HG02970 (cell line): ENCODE measurements around the gene AIG1.

Experiments
- ATAC-seq: cut with Tn5 transposase; IDR thresholded peaks from one replicate; pipeline ENCODE4 v1.9.1; 2021; ENCODE audit warnings: mild to moderate bottlenecking, moderate library complexity, moderate number of reproducible peaks; ENCODE audit not compliant: unreplicated experiment, low FRiP score

AIG1 gene

GRCh38 chr6:143090314-143091044 lies 29.8 kb downstream of the AIG1 start:
- ATAC-seq = no peak

GRCh38 chr6:143092768-143093167 lies 32.1 kb downstream of the AIG1 start:
- no peak for ATAC-seq

- no peak for ATAC-seq
Observed at GRCh38 chr6:143093290-143093689, 32.6 kb downstream of the AIG1 start.

- no peak for ATAC-seq
Observed at GRCh38 chr6:143096403-143096802, 35.7 kb downstream of the AIG1 start.

GRCh38 chr6:143097224-143097795 lies 36.6 kb downstream of the AIG1 start:
- ATAC-seq = no peak

GRCh38 chr6:143098054-143098671 lies 37.5 kb downstream of the AIG1 start:
- no peak for ATAC-seq

GRCh38 chr6:143099647-143100046 lies 39.0 kb downstream of the AIG1 start:
- ATAC-seq = no peak

GRCh38 chr6:143100429-143100828 lies 39.7 kb downstream of the AIG1 start:
- ATAC-seq = no peak

GRCh38 chr6:143103916-143104315 lies 43.2 kb downstream of the AIG1 start:
- no peak for ATAC-seq

GRCh38 chr6:143107440-143107839 lies 46.8 kb downstream of the AIG1 start:
- ATAC-seq = no peak

GRCh38 chr6:143107911-143108761 lies 47.4 kb downstream of the AIG1 start:
- no peak for ATAC-seq

- no peak for ATAC-seq
Observed at GRCh38 chr6:143109196-143109595, 48.5 kb downstream of the AIG1 start.

GRCh38 chr6:143110572-143110971 lies 49.9 kb downstream of the AIG1 start:
- ATAC-seq = no peak

- no peak for ATAC-seq
Observed at GRCh38 chr6:143110996-143111395, 50.3 kb downstream of the AIG1 start.

- ATAC-seq = no peak
Observed at GRCh38 chr6:143111443-143111842, 50.8 kb downstream of the AIG1 start.

GRCh38 chr6:143112084-143112768 lies 51.5 kb downstream of the AIG1 start:
- ATAC-seq = no peak

GRCh38 chr6:143112837-143113236 lies 52.1 kb downstream of the AIG1 start:
- no peak for ATAC-seq

GRCh38 chr6:143115728-143116127 lies 55.0 kb downstream of the AIG1 start:
- ATAC-seq = no peak

GRCh38 chr6:143117108-143117507 lies 56.4 kb downstream of the AIG1 start:
- no peak for ATAC-seq

- ATAC-seq = no peak
Observed at GRCh38 chr6:143119260-143119659, 58.6 kb downstream of the AIG1 start.
